Ectodermal cell (in vitro differentiated cells): ENCODE measurements around the gene PROSER2.

Experiments used
- H3K27ac ChIP-seq: 2 replicates; pipeline ENCODE4 v1.7.0; 2013; ENCODE audit warnings: mild to moderate bottlenecking, low read depth, low read length; ENCODE audit not compliant: insufficient read depth, poor library complexity, severe bottlenecking
- H3K27me3 ChIP-seq: 2 replicates; pipeline ENCODE4 v1.7.0; 2013; ENCODE audit warnings: mild to moderate bottlenecking, low read length; ENCODE audit not compliant: insufficient read depth, control insufficient read depth, poor library complexity, severe bottlenecking
- H3K36me3 ChIP-seq: one replicate; pipeline ENCODE4 v1.7.0; 2013; ENCODE audit warnings: low read length; ENCODE audit not compliant: control insufficient read depth, insufficient read depth
- H3K4me1 ChIP-seq: one replicate; pipeline ENCODE4 v1.7.0; 2013; ENCODE audit warnings: low read length; ENCODE audit not compliant: control insufficient read depth, insufficient read depth
- H3K4me3 ChIP-seq: 2 replicates; pipeline ENCODE4 v1.7.0; 2013; ENCODE audit warnings: low read depth, low read length, control low read depth; ENCODE audit not compliant: insufficient read depth
- H3K9me3 ChIP-seq: 2 replicates; pipeline ENCODE4 v1.7.0; 2013; ENCODE audit warnings: mild to moderate bottlenecking, low read length, moderate library complexity; ENCODE audit not compliant: control insufficient read depth
- WGBS, 2 experiments: methylation state at CpG; one replicate each; pipeline ENCODE4 v1.1.7; 2013; ENCODE audit warnings: missing lambda C conversion rate in 2 of 2; 5-methylcytosine and 5-hydroxymethylcytosine counted together

The PROSER2 gene

DNA sequence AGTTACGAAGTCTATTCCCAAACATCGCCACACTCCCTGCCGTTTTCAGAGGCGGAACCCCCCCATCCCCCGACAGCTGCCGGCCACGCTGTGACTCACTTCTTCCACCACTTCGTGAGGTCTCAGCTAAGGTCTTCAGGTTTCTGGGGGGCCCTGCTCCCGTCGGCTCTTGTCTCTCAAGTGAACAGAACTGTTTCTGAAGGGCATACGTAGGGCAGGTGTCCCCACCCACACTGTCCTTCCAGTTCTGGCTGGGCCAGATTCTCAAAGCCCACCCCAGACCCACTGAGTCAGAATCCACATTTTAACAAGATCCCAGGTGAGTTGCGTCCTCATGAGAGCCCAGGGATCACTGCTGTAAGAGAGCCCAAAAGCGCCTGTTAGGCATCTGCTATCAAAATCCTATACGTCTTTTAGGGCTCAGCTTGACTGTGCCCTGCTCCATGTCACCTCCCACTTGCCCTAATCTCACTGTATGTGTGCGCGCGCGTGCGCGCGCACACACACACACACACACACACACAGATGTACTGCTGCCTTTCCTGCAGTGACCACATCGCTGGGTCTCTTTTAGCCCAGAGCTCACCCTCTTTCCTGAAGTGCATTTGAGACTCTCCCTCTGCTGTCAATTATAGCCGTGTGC, 78.8 kb downstream of the PROSER2 start:
- 84 to 87% methylated on average over 23 of the region's 23 CpGs for WGBS, 2 experiments
- Histone ChIP-seq H3K9me3 (no peaks in the 10 kb centered on the region), H3K4me3 (no peak overlapping the region), H3K27me3 (no peaks in the 10 kb centered on the region), H3K4me1 (no peaks in the 10 kb centered on the region), H3K36me3 (no peaks in the 10 kb centered on the region), H3K27ac (no peak overlapping the region)

DNA sequence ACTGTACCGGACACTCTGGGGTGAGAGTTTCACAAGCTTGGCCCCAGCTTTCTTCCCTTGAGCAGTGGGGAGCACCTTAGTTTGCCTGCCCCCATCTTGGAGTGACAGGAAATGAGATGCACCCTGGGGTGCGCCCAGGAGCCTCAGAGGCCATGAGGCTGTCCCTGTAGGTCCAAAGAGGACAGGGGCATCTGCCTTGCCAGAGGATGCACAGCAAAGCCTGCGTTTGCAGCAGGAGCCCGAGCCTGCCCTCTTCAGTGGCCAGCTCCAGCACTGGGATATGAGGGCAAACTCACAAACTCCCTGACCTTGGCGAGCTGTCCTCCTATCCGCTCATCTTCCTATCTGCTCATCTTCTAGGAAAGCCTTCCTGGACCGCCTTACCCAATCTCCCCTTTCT, 79.5 kb downstream of the PROSER2 start:
- Histone ChIP-seq H3K36me3 (no peaks in the 10 kb centered on the region), H3K4me1 (no peaks in the 10 kb centered on the region), H3K9me3 (no peaks in the 10 kb centered on the region), H3K27ac (no peak overlapping the region), H3K4me3 (no peak overlapping the region), H3K27me3 (no peaks in the 10 kb centered on the region)
- WGBS, 2 experiments, result 94 to 96% methylated on average over 6 to 7 of the region's 7 CpGs

DNA sequence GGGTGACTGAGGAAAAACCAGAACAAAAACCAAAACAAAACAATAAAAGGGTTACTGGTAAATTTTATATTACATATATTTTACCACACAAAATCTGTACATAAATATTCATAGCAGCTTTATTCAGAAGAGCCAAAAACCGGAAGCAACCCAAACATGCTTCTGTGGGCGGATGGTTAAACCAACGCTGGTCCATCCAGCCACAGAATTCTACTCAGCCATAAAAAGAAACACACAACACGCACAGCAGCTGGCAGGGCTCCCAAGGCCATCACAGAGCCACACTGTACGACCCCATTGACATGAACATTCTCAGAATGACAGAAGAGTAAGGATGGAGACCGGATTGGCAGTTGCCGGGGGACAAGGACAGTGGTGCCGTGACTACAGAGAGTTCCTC, 83.6 kb downstream of the PROSER2 start:
- Histone ChIP-seq H3K9me3 (no peaks in the 10 kb centered on the region), H3K36me3 (no peaks in the 10 kb centered on the region), H3K27ac (no peak overlapping the region), H3K4me3 (no peak overlapping the region), H3K4me1 (no peaks in the 10 kb centered on the region), H3K27me3 (no peaks in the 10 kb centered on the region)
- 94 to 96% methylated on average over 8 of the region's 8 CpGs for WGBS, 2 experiments

DNA sequence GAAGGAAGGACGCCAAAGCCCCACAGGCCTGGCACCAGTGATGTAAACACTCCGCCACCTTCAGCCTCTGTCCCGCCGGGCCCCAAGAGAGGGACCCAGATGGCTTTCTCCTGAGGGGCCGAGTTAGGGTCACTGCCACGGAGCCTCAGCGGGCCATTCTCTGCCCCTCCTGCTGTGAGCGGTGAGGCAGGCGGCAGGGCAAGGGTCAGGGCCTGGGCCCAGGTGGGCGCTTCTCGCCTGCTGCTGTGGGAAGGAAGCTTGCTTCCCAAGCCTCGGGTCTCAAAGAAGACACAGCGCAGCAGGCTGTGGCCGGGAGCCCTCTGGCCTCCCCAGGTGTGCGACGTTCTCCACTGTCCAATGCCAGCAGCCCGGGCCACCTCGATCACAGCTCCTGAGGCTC, 84.8 kb downstream of the PROSER2 start:
- Histone ChIP-seq H3K4me1 (peaks cover 5% of the 10 kb centered on the region), H3K4me3 (no peak overlapping the region), H3K36me3 (no peaks in the 10 kb centered on the region), H3K27me3 (no peaks in the 10 kb centered on the region), H3K9me3 (no peaks in the 10 kb centered on the region), H3K27ac (no peak overlapping the region)
- WGBS, 2 experiments, result 92 to 93% methylated on average over 18 of the region's 18 CpGs

DNA sequence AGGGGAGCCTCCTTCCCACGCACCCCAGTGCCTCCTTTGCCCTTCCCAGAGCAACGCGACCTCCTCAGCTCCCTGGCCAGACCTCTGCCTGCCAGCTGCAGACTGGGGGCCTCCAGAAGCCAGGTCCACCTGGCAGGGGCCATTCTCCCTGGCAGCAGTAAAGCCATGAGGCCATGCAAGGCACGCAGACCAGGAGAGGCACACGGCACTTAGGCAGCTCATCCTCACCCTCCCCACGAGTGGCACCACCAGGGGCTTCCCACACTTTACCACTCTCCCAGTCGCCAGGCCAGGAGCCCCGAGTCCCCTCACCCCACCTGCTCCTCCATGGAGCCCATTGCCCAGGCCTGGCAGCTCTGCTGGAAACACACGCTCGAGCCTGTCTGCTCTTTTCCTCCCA, 85.4 kb downstream of the PROSER2 start:
- WGBS, 2 experiments, result 92 to 93% methylated on average over 10 of the region's 10 CpGs
- H3K9me3 ChIP-seq, result no peaks in the 10 kb centered on the region
- no peak overlapping the region for H3K4me3 ChIP-seq
- H3K27ac ChIP-seq, result no peak overlapping the region
- no peaks in the 10 kb centered on the region for H3K36me3 ChIP-seq
- H3K27me3 ChIP-seq, result no peaks in the 10 kb centered on the region
- H3K4me1 ChIP-seq, result peaks cover 11% of the 10 kb centered on the region

DNA sequence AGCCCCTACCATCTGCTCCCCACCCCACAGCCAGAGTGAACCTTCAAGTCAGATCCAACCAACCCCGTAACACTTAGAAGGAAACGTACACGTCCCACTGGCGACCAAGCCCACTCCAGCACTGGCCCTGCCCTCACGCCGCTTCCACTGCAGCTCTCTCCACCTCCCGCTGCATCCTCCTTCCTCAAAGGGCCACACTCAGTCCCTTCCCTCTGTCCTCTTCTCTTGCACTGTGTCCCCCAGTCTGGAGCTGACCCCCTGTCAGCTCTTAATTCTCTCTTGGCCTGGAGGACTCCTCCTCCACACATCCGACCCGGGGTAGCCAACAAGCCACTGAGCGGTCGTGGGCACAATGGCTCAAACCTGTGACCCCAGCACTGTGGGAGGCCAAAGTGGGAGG, 85.8 kb downstream of the PROSER2 start:
- peaks cover 11% of the 10 kb centered on the region for H3K4me1 ChIP-seq
- no peak overlapping the region for H3K27ac ChIP-seq
- H3K9me3 ChIP-seq, result no peaks in the 10 kb centered on the region
- 95 to 96% methylated on average over 11 of the region's 11 CpGs for WGBS, 2 experiments
- no peaks in the 10 kb centered on the region for H3K36me3 ChIP-seq
- no peaks in the 10 kb centered on the region for H3K27me3 ChIP-seq
- no peak overlapping the region for H3K4me3 ChIP-seq

DNA sequence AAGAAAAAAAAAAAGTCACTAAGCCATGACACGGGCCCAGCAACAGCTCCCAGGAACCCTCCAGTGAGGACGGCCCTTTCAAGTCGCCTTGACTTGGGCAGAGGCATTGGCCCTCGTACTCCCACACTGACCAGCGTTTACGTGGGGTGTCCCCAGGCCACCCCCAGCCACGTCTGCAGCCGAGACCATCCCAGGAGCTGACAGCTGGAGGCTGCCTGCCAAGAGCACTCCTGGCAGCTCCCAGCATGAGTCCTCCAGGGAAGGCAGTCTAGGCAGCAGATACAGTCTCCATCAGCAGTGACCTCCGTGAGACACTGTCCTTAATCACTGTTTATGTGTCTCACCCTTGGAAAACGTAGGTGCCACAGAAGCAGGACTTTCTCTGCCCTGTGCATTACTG, 86.5 kb downstream of the PROSER2 start:
- no peaks in the 10 kb centered on the region for H3K9me3 ChIP-seq
- peaks cover 11% of the 10 kb centered on the region for H3K4me1 ChIP-seq
- WGBS, 2 experiments, result 84 to 90% methylated on average over 10 of the region's 10 CpGs
- no peaks in the 10 kb centered on the region for H3K27me3 ChIP-seq
- H3K36me3 ChIP-seq, result no peaks in the 10 kb centered on the region
- no peak overlapping the region for H3K4me3 ChIP-seq
- no peak overlapping the region for H3K27ac ChIP-seq

DNA sequence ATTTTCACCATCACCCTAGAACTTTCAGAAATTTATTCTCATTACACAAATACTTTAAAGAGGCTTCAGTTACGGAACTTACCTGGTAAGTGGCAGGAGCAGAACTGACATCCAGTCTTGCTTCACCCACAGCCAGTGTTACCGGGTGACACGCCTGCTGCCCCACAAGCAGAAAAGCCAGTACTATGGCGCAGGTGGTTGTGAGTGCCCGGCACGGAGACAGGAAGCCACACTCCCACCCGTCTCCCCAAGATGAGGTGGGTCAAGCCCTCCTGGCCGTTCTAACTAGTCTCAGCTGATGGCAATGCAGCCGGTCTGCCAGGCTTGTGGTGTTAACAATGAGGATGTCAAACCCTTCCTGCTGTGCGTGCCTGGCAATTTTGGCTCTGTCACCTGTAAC, 86.9 kb downstream of the PROSER2 start:
- H3K36me3 ChIP-seq, result no peaks in the 10 kb centered on the region
- H3K9me3 ChIP-seq, result no peaks in the 10 kb centered on the region
- peaks cover 11% of the 10 kb centered on the region for H3K4me1 ChIP-seq
- H3K27ac ChIP-seq, result no peak overlapping the region
- H3K27me3 ChIP-seq, result no peaks in the 10 kb centered on the region
- H3K4me3 ChIP-seq, result no peak overlapping the region
- WGBS, 2 experiments, result 92 to 95% methylated on average over 10 of the region's 10 CpGs

DNA sequence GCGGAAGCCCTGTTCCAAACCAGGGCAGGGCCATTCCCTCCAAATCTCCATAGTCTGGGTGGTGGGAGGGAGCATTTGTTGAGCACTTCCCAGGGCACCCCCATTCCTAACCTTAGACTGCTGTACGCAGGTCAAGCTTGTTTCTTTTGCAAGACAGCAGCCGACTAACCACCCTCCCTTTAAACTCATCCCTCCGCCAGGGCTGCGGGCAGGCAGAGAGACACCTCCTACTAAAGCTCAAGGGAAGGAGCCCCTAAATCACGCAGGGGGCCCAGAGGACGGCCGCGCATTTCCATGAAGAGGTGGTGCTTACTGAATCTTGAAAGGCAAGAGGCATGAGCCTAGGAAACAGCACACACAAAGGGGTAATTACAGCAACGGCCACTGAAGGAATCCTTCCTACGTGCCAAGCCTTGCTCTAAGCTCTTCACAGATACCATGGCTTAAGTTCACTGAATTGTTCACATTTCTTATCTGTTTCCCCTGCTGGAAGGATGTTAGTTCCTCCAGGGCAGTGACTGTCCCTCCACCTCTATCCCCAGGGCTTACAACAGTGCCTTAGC, 90.0 kb downstream of the PROSER2 start:
- 42 to 55% methylated on average over 11 of the region's 11 CpGs for WGBS, 2 experiments
- Histone ChIP-seq H3K27me3 (no peaks in the 10 kb centered on the region), H3K27ac (peak overlapping the region; percentile 50), H3K4me1 (peaks cover 11% of the 10 kb centered on the region), H3K36me3 (no peaks in the 10 kb centered on the region), H3K4me3 (no peak overlapping the region), H3K9me3 (no peaks in the 10 kb centered on the region)

DNA sequence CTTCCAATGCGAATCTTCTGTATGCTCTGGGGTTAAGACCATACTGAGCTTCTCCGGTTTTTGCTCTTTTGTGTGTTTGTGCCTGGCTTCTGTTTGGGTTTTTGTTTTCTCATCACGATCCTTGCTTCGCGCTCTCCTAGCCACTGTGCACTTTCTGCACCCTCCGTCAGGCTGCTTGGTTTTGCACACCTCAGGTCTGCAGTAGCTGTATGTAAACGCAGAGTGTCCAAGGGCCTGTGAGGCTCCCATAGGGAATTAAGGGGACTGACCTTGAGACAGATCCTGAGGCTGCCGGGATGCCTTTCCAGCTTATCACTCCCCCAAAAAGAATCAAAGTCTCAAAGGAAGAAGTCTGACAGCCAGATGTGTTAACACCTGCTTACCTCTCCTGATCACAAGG, 95.2 kb downstream of the PROSER2 start:
- Histone ChIP-seq H3K9me3 (no peaks in the 10 kb centered on the region), H3K27ac (no peak overlapping the region), H3K4me3 (no peak overlapping the region), H3K27me3 (no peaks in the 10 kb centered on the region), H3K36me3 (peaks cover 5% of the 10 kb centered on the region), H3K4me1 (peaks cover 2% of the 10 kb centered on the region)
- WGBS, 2 experiments, result 92 to 95% methylated on average over 8 of the region's 8 CpGs
